Left renal cortex interstitium (tissue), 4 donors: Measurements from ENCODE around the gene WNT9B. TPM values are rescaled to one million over a fixed set of nuclear protein-coding genes. Genes with fewer than 3 reads are reported as not detected.

Experiments used
- DNase-seq, 4 donors: peaks; one replicate each; pipeline ENCODE4 v3.0.0-alpha.2; 2013; ENCODE audit warnings: low read depth in 4 of 4, low spot score in 2 of 4, missing footprints in 1 of 4
- polyA plus RNA-seq, 4 donors: library from polyadenylated mRNA; unstranded; fragments of 120-200 nt; gene quantifications; one replicate each; pipeline ENCODE4 v1.2.1, GENCODE V29; 2013; ENCODE audit not compliant: insufficient read length in 4 of 4

WNT9B gene
- polyA plus RNA-seq: 10 to 100 TPM in 2 of 4 donors, 1 to 10 TPM in 2; 8.1 to 16.9 (median 11.8) TPM

- no peak for DNase-seq
Observed at GRCh38 chr17:46851029-46851741, at the start of gene WNT9B. WNT9B (plus strand) TSS chr17:46851583; CDS start chr17:46851639, 56 bp downstream.

- DNase-seq: no peak
Observed at GRCh38 chr17:46802800-46803199, 48.6 kb upstream of the WNT9B start.

- DNase-seq: no peak
Observed at GRCh38 chr17:46803544-46803943, 47.8 kb upstream of the WNT9B start.

GRCh38 chr17:46805771-46806170 is 45.6 kb upstream of the WNT9B start:
- DNase-seq: no peak

GRCh38 chr17:46809110-46809571 is 42.2 kb upstream of the WNT9B start:
- DNase-seq: no peak

- no peak for DNase-seq
Observed at GRCh38 chr17:46810837-46811236, 40.5 kb upstream of the WNT9B start.

GRCh38 chr17:46811978-46812583 is 39.3 kb upstream of the WNT9B start:
- DNase-seq: peak in 1 of 4 donors; percentile 36

GRCh38 chr17:46812624-46813318 is 38.6 kb upstream of the WNT9B start:
- DNase-seq: no peak

GRCh38 chr17:46813920-46814319 is 37.5 kb upstream of the WNT9B start:
- DNase-seq: no peak

- DNase-seq: no peak
Observed at GRCh38 chr17:46814446-46814845, 36.9 kb upstream of the WNT9B start.

- DNase-seq: no peak
Observed at GRCh38 chr17:46815474-46816353, 35.7 kb upstream of the WNT9B start.

GRCh38 chr17:46817151-46817900 is 34.1 kb upstream of the WNT9B start:
- DNase-seq: no peak

GRCh38 chr17:46817901-46818209 is 33.5 kb upstream of the WNT9B start:
- DNase-seq: no peak

- DNase-seq: no peak
Observed at GRCh38 chr17:46818316-46818928, 33.0 kb upstream of the WNT9B start, which contains the start of gene WNT3. WNT3 (minus strand) TSS chr17:46818692; CDS start chr17:46818597, 95 bp downstream.

- no peak for DNase-seq
Observed at GRCh38 chr17:46818929-46819859, 32.2 kb upstream of the WNT9B start.

GRCh38 chr17:46819906-46820351 is 31.5 kb upstream of the WNT9B start:
- no peak for DNase-seq

GRCh38 chr17:46820592-46821450 is 30.6 kb upstream of the WNT9B start:
- DNase-seq: no peak
